Panc1 (cell line): ENCODE results near the gene CMKLR1.

Experiments
- POLR2AphosphoS5 ChIP-seq: IDR thresholded peaks from 2 replicates; pipeline ENCODE4 v1.6.1; 2012; ENCODE audit warnings: mild to moderate bottlenecking, low read depth, low read length, moderate library complexity
- SIN3A ChIP-seq: IDR thresholded peaks from 2 replicates; pipeline ENCODE4 v1.6.1; 2012; ENCODE audit warnings: low read depth, mild to moderate bottlenecking, low read length, moderate library complexity, borderline replicate concordance; ENCODE audit not compliant: insufficient read depth
- TF ChIP-seq, protein P1 (sequence below): fragments of 450-650 bp; IDR thresholded peaks from 2 replicates; pipeline ENCODE4 v1.5.1; 2017; ENCODE audit warnings: mild to moderate bottlenecking
- TF ChIP-seq, protein P2 (sequence below), 2 experiments: IDR thresholded peaks; 2 replicates each; pipeline ENCODE4 v1.6.1; 2011 to 2012; ENCODE audit warnings: low read depth in 2 of 2, control low read depth in 1 of 2, low read length in 1 of 2, mild to moderate bottlenecking in 1 of 2, moderate library complexity in 1 of 2; ENCODE audit not compliant: insufficient read depth in 1 of 2

DNA sequence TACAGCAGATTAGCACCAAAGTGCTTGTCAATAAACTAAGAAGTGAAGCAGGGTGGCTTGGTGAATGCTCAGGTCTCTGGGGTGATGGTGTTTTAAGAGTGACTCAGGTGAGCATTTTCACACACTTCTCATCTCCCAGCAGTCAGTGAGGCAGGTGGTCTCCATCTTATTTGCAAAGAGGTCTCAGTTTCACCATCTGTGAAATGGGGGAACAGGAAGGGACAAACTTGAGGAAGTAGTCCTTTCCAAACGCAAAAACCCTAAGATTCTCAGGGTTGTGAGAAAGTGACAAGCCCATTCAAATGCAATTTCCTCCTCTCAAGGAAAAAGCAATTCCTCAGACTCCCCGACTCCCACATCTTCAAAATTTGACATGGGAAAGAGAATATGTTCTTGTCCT is 54.1 kb downstream of the CMKLR1 start:
- TF ChIP-seq, protein P1, sequence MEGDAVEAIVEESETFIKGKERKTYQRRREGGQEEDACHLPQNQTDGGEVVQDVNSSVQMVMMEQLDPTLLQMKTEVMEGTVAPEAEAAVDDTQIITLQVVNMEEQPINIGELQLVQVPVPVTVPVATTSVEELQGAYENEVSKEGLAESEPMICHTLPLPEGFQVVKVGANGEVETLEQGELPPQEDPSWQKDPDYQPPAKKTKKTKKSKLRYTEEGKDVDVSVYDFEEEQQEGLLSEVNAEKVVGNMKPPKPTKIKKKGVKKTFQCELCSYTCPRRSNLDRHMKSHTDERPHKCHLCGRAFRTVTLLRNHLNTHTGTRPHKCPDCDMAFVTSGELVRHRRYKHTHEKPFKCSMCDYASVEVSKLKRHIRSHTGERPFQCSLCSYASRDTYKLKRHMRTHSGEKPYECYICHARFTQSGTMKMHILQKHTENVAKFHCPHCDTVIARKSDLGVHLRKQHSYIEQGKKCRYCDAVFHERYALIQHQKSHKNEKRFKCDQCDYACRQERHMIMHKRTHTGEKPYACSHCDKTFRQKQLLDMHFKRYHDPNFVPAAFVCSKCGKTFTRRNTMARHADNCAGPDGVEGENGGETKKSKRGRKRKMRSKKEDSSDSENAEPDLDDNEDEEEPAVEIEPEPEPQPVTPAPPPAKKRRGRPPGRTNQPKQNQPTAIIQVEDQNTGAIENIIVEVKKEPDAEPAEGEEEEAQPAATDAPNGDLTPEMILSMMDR, result no peak
- TF ChIP-seq, protein P2, sequence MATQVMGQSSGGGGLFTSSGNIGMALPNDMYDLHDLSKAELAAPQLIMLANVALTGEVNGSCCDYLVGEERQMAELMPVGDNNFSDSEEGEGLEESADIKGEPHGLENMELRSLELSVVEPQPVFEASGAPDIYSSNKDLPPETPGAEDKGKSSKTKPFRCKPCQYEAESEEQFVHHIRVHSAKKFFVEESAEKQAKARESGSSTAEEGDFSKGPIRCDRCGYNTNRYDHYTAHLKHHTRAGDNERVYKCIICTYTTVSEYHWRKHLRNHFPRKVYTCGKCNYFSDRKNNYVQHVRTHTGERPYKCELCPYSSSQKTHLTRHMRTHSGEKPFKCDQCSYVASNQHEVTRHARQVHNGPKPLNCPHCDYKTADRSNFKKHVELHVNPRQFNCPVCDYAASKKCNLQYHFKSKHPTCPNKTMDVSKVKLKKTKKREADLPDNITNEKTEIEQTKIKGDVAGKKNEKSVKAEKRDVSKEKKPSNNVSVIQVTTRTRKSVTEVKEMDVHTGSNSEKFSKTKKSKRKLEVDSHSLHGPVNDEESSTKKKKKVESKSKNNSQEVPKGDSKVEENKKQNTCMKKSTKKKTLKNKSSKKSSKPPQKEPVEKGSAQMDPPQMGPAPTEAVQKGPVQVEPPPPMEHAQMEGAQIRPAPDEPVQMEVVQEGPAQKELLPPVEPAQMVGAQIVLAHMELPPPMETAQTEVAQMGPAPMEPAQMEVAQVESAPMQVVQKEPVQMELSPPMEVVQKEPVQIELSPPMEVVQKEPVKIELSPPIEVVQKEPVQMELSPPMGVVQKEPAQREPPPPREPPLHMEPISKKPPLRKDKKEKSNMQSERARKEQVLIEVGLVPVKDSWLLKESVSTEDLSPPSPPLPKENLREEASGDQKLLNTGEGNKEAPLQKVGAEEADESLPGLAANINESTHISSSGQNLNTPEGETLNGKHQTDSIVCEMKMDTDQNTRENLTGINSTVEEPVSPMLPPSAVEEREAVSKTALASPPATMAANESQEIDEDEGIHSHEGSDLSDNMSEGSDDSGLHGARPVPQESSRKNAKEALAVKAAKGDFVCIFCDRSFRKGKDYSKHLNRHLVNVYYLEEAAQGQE (IDR thresholded peaks at IDR 0.05; ENCODE audit: insufficient read depth in 1 of 2, low read depth in 2 of 2, low read length in 1 of 2), result no peak
- no peak for TF ChIP-seq SIN3A
- TF ChIP-seq POLR2AphosphoS5, result no peak
